Superior temporal gyrus (tissue), 1 donor: ENCODE data around the gene NCKAP5L.

Experiments used
- DNase-seq: peaks from one replicate; pipeline ENCODE4 v3.0.0-alpha.2; 2016; ENCODE audit errors: extremely low spot score

NCKAP5L gene, protein sequence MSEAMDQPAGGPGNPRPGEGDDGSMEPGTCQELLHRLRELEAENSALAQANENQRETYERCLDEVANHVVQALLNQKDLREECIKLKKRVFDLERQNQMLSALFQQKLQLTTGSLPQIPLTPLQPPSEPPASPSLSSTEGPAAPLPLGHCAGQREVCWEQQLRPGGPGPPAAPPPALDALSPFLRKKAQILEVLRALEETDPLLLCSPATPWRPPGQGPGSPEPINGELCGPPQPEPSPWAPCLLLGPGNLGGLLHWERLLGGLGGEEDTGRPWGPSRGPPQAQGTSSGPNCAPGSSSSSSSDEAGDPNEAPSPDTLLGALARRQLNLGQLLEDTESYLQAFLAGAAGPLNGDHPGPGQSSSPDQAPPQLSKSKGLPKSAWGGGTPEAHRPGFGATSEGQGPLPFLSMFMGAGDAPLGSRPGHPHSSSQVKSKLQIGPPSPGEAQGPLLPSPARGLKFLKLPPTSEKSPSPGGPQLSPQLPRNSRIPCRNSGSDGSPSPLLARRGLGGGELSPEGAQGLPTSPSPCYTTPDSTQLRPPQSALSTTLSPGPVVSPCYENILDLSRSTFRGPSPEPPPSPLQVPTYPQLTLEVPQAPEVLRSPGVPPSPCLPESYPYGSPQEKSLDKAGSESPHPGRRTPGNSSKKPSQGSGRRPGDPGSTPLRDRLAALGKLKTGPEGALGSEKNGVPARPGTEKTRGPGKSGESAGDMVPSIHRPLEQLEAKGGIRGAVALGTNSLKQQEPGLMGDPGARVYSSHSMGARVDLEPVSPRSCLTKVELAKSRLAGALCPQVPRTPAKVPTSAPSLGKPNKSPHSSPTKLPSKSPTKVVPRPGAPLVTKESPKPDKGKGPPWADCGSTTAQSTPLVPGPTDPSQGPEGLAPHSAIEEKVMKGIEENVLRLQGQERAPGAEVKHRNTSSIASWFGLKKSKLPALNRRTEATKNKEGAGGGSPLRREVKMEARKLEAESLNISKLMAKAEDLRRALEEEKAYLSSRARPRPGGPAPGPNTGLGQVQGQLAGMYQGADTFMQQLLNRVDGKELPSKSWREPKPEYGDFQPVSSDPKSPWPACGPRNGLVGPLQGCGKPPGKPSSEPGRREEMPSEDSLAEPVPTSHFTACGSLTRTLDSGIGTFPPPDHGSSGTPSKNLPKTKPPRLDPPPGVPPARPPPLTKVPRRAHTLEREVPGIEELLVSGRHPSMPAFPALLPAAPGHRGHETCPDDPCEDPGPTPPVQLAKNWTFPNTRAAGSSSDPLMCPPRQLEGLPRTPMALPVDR (N-terminal part only)

DNA sequence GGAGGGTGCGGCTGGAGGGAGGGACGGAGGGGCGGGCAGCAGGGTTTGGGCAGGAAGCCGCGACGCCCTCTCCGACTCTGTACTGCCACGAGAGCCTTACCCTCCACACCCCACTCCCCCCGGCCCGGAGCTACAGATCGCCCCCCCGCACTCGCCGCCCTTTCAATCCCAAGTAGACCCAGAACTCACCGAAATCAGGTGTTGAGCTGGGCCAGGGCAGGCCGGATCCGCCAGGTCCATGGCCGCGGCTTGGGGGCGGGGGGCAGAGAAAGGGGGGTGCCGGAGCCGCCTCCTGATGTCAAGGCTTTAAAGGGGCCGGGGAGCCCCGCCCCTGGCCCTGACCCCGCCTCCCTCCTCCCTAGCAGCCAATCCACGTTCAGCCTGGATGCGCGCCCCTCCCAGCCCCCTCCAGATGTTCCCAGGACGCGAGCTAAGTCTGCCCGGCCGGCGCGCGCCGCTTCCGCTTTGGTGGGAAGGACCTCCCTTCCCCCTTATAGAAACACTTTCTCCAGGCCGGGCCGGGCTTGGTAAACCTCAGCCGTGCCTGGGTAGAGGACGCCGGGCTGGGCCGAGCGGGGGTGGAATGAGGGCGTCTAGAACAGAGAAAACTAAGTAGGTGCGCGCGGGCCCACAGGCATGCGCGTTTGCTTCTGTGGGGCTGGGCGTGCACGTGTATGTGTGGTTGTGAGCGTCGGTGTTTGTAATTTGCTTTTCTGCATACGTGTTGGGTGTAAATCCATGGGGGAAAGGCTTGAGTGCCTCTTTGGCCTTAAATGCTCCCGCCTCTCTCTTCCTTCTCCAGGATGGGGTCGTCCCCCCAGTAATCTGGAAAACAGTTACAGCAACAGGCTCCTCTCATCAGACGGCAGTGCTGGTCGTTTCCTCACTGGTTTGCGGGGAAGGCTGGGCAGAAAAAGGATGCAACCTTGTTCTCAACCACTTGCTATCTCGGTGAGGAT is at the start of gene NCKAP5L:
NCKAP5L (minus strand) TSS at position 281 of the 959 bp plus-strand sequence. CDS start 24,369 bp downstream, outside the sequence.
- DNase-seq = peak; percentile 88

DNA sequence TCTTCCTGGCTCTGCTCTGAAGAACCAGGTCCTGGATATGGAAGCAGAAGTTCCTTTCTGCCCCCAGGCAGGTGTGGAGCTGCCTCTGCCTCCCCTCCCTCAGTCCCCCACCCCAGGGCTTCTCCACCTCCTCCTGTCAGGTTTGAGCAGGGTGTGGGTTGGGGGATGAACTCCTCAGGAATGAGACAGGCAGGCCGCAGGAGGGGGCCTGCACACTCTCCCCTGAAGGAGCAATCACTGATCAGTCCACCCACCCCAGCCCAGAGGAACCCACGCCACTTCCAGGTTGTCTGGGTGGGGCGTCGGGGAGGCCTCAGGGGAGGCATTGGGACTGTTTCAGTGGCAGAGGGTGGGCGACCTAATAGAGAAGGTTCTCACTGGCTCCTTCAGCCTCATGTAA is 48.9 kb upstream of the NCKAP5L start:
- no peak for DNase-seq

DNA sequence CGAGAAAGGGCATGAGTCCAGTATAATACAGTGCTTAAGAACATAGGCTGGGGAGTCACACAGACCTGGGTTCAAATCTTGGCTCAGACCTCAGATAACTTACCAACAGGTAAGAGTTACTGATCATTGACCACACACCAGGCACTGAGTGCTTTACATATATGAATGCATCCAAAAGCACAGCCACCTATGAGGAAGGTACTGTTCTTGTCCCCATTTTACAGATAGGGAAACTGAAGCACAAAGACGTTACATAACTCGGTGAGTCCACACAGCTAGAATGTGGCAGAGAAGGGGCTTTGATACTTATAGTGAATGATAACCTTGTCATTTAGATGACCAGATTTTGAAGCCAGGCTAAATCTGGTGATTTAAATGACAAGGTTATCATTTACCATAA is 47.9 kb upstream of the NCKAP5L start:
- DNase-seq = no peak

DNA sequence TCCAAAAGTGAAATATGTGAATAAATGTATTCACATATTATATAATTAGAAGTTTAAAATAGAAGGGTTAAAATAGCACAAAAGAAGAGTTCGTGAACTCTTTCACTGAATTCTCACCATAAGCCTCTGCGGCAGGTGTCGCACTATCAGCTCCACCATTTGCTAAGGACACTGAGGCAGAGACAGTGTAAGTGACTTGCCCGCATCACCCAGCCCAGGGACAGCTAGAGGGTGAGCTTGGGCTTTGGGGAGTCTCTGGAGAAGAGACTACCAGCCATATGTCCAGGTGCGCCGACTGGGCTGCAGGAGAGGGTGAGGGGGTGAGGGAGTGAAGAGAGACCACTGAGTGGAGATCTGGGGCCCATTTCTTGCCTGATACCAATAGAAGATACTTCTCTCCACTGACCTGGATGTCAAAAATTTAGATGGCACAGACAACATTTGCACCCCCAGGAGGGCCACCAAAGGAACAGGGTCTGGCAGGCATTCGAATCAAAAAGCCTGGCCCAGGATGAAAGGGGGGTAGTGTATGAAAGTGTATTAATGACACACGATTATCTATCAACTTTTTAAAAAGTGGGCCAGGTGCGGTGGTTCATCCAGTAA is 47.0 kb upstream of the NCKAP5L start:
- DNase-seq = peak; percentile 13

DNA sequence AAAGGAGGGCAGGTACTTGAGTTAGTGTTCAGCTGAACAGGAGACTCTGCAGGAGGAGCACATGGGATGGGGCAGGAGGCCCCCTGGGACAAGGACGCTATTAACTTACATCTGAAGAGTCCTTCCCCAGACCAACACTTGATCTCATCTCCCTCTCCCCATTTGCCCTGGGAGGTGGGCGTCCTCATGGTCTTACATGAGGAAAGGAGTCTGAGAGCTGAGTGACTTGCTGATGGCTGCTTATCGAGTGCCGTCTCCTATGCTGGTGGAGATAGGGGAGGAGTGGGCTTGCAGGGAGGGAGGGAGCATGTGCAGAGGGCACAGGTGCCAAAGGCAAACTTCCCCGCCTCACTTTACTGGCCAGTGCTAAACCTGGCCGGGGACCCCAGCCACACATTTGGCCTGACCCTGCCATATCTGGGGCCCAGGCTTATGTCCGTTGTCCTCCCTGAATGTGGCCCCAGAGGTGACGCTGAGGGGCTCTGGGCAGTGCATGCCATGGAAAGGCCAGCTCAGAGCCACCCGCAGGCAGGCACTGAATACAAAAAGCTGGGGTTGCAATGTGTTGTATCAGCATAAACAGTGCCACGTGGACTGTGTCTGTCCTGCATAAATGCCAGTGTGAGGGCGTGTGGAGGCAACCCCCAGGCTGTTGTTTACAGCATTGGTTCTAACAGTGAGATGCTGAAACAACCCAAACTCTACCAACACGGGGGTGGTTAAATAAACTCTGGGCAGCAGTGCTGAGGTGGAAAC is 46.1 kb upstream of the NCKAP5L start:
- peak; percentile 84 for DNase-seq

DNA sequence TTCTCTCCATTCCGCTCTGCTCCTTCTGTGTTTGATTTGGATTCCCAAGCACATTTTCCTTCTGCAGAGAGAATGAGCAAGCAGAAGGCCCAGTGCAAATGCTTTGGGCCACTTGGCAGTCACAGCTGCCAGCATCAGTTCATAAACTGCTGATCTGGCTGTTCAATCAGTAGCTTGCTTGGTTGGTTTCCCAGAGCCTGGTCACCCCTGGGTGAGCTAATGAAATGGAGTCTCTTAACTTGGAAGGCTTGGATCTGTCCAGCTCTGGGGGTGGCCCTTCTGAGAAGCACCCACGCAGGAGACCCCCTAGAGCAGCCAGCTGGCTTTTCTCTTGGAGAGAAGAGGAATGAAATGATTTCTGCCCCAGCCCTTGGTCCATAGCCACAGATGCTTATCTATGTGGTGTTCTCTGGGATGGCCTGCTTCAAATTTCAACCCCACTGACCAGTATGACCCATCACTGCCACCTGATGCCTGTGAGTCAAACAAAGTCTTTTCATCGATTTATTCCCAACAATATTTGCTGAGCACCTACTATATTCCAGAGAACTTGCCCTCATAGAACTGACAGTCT is 45.2 kb upstream of the NCKAP5L start:
- peak; percentile 67 for DNase-seq

DNA sequence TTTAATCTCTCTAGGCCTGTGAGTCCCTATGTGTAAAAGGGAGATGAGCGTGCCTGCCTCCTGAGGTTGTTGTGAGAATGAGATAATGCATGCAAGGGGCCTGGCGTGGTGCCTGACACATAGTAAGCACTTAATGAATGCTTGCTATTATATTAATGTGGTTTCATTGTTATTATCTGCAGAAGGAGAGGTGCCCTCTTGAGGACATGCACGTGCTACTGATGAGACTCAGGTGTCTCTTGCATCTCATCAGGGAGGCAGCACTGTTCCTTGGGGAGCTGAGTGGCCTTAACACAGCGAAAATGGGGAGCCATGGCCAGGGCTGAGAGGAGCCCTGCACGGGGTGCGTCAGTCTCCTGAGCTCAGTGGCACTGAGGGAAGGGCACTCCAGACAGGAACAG is 44.6 kb upstream of the NCKAP5L start:
- peak; percentile 59 for DNase-seq

DNA sequence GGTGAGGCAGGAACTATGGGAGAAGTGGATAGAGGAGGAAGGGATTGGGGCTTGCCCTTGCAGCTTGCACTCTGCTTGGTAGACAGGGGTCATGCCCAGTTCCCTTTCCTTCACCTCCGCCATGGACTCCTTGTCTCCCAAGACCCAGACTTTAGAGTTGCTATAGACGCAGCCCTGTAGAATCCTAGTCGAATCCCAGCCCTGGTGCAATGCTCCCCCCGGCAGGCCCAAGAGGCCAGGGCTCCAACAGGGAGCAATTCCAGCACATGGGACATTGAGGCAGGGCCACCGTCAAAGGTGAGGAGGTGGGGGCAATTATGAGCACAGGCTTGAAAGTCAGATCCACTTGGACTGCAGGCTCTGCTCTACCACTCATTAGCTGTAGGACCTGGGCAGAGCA is 44.2 kb upstream of the NCKAP5L start:
- DNase-seq = no peak

DNA sequence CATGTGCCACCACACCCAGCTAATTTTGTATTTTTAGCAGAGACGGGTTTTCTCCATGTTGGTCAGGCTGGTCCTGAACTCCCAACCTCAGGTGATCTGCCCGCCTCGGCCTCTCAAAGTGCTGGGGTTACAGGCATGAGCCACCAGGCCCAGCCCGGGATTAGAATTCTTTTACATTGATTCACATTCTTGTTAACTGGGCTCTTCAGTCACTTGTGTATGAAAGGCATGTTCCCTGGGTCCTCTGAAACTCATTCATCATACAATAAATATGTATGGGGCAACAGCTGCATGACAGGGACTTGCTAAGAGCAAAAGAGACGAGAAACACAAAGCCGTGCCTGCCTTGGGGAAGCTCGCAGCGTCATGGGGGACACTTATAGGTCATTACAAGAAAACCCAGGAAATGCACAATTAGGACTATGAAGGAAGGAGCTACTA is 43.6 kb upstream of the NCKAP5L start:
- peak; percentile 15 for DNase-seq

DNA sequence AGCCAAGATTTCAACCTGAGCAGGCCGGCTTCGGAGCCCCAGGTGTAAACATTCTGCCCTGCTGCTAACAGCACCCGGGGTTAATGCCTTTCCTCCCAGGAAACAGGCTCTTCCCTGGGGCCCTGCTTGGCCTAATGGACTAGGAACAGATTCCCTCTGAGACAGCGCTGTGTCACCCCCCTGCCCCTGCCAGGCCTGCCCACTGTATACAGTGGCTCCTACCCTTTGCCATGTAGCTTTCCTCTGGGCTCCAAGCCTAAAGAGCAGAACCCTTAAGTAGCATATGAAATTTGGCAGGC is 43.0 kb upstream of the NCKAP5L start:
- no peak for DNase-seq

DNA sequence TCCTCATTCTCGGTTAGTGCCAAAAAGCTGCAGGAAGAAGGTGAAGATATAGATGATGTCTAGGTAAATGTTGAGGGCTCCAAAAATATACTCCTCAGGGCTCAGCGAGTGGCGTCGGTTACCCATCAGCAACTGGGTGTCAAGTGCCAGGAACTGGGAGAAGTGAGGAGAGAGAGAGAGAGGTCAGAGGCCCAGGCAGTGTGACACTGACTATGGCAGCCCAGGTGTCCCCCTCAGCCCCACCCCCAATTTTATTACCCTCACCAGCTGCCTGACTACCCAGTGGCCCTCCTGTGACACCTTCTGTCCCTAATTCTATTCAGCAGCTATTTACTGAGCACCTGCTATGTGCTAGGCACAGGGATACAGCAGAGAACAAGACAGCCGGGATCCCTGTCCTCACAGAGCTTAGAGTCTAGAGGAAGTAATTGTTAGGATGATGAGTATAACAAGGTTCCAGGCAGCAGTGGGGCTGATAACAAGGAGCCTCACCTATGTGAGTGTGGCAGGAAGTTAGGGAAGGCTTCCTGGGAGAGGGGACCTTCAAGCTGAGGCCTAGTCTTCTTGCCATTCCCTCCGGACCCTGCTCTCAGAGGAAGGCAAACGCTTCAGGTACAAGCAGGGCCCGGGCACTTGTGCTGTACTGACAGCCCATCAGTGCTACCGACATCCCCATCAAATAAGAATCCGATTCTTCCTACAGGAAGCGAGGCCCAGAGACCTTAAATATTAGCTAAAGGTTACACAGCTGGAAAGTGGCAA is 42.5 kb upstream of the NCKAP5L start:
- no peak for DNase-seq

DNA sequence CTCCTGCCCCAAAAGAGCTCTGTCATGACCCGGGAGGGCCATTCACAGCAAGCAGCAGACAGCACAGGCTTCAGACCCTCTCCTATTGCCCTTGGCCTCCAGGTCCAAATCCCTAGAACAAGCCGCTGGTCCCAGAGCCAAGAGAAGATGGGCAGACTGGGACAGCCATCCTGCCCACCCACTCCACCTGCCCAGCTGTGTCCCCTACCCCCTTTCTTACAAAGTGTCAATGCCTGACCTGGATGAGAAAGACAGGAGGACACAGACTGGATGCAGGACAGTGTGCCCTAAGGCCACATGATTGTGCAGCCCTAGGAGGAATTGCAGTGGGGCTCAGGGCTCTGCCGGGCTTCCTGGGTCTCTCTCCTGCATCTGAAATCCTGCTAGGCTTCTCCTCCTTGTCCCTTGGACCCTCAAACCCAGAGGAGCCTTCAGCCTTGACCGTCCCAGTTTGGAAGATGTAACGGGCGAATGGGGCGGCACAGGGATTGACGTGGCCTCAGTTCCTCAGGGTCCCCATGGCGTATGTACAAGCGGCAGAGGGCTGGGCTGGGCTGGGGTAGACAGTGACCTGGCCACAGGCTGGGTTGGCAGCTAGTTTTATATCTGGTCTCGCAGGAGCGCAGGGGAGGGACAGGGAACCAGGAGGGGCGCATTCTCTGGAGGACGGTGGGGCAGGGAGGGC is 41.7 kb upstream of the NCKAP5L start:
- no peak for DNase-seq

DNA sequence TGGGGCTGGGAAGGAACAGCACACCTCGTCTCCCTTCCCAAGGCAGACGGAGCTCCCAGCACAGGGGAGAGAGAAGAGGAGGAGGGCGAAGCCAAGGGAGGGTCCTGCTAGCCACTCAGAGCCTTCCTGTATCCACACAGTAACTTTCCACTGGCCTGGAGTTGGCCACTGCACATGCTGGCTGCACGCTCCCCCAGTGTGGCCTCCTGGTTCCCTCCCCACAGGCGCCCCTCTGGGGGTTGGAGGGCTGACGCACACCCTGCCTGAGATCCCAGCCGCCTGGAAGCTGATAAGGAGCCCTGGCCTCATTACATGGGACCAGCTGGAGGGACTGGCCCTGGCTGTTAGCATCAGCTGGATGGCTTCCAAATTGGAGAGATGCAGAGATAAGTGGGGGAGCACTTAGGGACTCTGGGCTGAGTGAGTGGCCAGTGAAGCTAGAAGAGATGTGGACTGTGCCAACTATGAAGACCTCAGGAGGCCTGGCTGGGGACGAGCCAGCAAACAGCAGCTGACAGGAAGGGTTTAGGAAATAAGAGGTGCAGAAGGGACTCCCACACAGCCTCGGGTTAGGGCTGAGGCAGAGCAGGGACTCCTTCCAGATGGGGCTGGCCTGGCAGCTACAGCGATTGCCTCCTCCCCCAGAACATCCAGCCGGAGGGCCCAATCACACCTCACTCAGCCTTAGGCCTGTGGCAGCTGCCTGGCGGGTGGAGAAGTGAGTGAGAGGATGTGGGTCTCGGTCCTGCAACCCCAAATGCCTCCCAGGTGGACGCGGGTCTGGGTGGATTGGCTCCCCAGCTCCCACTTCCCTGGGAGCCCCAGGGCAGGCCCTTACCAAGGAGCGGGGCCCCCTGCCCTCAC is 41.0 kb upstream of the NCKAP5L start:
- DNase-seq = peak; percentile 76

DNA sequence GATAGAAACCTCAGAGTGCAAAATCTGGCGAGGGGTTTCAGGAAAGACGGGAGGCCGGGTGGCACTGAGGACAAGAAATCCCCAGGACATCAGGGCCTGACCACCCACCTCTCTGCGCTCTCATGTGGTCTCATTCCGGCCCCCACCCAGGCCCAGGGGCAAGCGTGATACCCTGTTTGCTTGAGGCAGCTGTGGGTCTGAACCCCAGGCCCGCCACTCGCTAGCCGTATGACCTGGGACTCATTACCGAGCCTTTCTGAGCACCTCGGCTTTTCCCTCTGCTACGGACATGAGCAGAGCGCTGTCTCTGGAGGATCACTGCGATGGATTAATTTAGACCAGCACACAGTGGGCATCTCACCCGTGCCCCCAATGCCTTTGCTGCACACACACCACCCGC is 40.2 kb upstream of the NCKAP5L start:
- no peak for DNase-seq

DNA sequence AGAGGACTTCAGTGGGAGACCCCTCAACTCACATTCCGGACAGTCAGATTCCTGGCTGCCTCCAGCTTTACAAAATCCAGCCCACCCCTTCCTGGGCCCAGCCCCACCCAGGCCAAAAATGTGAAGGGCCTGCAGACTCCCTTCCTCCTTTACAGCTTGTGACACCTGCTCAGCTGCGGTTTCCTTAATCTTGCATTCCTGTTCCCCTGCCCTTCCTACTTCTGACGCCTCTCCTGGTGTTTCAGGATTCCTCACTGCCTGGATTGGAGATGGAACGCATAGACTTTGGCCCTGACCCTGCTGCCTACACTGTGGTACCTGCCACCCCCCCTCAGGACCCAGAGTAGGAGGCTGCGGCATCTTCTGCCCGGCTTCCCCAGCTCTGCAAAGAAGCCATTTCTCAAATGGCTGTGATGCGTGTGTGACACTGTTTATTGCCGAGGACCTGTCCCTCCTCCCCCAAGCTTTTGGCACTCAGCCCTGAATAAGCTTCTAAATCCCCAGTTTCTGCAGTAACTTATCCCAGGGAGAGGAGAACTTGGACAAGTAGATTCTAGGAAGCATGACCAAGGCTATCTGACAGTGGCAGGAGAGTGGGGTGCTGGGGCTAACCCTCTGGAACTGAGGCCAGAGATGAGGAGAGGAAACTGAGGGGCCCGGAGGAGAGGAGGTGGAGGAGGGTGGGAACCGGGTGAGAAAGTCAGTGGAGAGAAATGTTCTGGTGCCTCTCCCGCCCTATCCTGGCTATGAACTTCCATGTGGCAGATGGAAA is 39.5 kb upstream of the NCKAP5L start:
- DNase-seq = peak; percentile 20

DNA sequence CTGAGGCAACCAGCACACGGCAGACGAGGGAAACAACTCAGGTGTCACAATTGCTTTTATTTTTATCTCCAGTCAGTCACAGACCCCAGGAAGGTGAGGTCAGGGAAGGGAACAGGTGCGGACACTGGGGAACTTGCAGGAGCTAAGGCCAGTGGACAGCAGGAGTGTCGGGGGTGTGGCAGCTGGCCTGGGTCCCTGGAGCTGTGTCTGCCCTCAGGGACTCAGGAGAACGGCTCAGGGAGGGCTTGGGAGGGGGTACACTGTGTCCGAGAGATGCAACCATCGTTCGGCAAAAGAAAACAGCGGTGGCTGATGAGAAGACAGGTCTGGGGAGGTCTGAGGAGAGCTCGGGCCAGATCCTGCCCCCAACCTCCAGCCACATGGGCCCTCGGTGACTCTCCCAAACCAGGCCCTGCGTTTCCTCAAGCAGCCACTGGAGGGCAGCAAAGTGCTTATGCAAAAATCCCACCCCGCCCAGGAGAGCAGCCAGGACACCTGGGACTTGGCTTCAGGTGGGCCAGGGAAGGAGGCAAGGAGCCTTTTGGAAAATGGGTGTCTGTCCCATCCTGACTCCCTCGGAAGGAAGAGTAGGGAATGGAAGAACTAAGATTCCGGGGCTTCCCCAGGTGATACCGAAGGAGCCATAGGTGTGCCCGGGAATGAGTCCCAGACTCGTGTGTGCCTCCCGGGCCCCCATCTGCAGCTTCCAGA is 38.8 kb upstream of the NCKAP5L start:
- DNase-seq = peak; percentile 82
